Inflammatory macrophage treated with lipopolysaccharide for 1 hour (primary cell): ENCODE results near the gene KCNH1.

ENCODE experiments used
- DNase-seq, 2 donors: peaks; one replicate each; pipeline ENCODE4 v3.0.0-alpha.2; 2020 to 2022

KCNH1 gene

DNA sequence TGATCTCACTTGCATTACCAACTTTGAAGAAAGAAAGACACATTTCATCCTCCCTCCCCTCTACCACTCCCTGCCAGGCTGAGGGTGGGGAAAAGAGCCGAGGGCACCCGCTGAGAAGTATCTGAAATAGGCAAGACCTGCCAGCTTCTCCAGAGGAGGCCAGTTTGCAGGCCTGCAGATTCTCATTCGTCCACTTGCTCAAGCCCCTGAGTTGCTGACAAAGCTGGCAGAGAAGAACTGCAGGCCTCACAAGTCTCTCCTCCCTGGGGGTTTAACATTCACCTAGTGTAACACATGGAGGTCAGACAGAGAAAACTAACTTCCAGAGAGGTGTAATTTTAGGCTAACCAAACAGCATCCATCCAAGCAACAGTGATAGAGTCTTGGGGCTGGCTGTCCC is 428.9 kb downstream of the KCNH1 start:
- DNase-seq: no peak

DNA sequence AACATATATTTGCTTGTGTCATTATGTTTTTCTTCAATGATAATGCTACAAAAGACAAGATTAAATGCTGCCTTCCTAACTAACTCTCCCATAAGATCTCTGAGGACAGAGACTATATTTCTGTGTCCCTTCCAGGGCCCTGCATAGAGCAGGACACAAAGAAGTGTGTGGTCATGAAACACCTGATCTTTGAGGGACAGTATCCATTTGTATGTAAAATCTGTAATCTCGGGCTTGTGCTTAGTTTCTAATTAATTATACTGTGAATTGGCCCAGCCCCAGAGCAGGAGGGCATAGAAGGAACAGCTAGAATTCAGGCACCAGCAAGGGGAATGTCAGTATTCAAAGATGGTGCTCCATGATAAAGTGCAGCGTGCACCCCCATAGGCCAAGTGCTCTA is 430.4 kb downstream of the KCNH1 start:
- no peak for DNase-seq

DNA sequence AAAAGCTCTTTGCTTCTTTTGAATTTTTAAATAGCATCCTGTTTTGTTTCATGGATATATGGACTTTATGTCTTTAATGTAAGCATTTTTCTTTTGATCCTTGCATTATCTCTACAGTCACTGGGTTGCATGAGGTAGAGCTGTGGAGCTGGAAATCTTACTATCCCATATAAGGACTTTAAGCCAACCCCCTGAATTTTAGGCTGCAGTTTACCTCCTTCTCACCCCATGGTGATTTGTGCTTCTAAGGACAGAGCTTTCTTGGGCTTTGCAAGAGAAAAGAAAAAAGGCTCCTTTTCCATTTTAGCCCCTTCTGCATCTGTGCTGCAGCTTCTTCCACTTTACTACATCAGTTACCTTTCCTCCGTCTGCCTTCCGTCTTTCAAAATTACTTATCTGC is 431.4 kb downstream of the KCNH1 start:
- DNase-seq: no peak

DNA sequence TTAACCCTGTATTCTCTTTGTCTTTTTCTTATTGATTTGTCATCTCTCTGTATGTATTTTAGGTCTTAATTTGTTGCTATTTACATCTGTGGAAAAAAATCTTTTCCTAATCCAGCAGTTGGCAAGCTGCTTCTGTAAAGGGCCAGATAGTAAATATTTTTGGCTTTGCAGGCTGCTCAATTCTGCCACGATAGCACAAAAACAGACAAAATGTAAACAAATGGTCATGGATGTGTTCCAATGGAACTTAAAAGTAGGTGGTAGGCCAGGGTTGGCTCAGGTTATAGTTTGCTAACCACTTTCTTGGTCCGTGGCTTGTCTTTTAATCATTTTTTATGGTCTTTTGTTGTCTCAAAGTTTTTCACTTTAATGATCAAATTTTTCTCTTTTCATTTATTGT is 433.4 kb downstream of the KCNH1 start:
- DNase-seq: no peak

DNA sequence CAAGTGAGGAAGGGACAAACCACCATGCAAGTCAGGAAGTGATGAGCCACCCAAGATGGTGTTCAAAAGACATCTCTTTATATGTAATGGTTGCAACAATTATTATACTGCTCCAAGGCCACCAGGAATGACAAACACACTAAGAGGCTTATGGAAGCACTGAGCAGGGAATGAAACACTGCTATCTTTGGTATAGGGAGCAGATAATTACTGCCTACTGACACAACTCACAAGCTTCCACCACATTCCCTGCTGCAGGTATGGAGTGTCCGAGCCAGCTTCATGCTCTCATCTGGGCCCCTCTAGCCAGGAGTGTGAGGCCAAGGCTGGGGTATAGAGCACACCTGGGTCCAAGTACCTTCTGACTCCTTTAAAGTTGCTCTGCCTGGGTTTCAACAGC is 433.9 kb downstream of the KCNH1 start:
- no peak for DNase-seq

DNA sequence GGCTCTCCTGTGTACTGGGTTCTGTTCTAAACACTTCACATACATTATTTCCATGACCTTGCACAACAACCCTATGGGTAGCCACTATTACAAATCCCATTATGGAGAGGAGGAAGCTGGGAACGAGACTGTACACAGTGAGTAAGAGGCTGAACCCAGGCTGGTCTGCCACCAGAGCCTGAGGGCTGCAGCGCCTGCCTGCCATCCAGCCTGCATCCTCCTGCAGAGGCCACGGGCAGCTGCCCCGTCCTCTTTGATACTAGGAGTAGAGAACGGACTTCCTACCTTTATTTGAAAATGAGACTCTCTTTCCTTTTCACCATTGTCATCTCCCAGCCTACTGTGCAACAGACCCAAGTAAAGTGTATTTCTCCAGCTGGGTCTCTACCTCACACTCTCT is 435.3 kb downstream of the KCNH1 start:
- no peak for DNase-seq

GRCh38 chr1:210697185-210697584 is 436.8 kb downstream of the KCNH1 start:
- no peak for DNase-seq

DNA sequence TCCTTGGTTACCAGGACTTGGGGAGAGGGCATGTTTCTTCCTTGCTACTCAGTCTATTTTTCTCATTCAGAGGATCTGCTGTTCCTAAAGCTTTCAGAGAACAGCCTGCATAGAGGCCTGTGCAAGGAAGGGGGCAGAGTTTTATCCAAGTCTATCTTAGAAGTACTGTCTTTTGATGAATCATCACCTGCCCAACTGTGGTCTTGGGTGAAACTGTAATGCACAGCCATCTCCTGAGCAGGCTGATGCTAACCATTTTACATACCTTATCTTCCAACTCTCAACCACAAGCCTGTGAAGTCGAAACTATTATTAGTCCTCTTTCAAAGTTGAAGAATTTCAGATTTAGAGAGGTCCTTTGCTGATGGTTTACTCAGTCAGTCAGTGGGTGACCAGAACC is 437.2 kb downstream of the KCNH1 start:
- DNase-seq: no peak

DNA sequence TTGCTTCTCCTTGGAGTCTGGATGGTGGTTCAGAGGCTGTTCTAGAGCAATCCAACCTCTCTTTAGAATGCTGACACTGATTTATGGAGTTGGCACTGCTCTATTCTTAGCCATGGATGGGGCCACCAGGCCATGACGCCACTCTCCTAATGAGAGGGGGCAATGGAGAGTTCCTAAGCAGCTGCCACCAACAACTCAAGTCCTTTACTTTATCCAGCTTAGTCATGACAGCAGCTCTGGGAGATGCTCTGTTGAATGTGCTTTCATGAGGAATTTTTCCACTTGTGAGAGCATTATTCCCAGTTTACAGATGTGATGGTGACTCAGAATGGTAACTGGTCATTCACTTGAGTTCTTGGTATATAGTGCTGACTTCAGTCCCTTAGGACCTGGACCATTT is 438.9 kb downstream of the KCNH1 start:
- DNase-seq: no peak

GRCh38 chr1:210692796-210693195 is 441.2 kb downstream of the KCNH1 start:
- no peak for DNase-seq

DNA sequence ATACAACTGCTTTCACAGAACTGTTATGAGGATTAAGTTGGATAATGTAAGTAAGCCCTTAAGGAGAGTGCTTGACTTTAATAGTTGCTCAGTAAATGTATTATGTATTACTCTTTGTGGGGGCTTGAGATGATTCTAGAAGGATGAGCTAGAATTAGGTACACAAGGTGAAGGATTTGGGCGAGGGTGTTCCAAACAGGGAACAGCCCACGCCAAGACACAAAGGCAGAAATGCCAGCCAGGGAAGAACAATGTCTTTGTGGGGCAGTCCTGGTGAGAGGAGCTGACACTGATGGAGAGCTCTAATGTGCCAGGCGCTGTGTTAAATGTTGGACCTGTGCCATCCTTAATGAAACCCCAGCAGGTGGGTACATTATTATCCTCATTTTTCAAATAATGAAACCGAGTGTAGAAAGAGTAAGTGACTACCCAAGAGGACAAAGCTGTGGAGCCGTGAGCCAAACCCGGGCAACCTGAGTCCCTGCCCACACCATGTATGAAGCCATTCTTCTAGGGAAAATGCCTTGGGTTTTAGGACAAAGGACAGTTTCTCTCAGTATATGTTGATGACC is 442.8 kb downstream of the KCNH1 start:
- DNase-seq: no peak

- DNase-seq: no peak
These were observed 443.7 kb downstream of the KCNH1 start for GRCh38 chr1:210690236-210690635.

DNA sequence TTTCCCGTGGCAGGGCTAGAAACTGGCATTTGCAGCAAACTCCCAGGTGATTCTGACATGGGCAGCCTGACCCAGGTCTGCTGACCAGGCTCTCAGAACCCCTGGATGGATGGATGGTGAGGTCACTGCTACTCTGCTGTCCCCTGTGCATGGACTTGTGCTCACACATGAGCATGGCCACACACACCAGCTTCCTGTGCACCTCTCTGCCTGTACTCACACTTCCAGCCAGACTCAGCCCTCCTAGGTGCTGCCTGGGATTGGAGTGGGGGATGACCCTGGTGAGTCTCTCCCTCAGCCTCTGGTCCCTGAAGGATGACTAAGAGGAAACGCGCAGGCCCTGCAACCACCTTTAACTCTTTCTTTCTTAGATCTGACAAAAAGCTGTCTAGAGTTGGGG is 444.1 kb downstream of the KCNH1 start:
- no peak for DNase-seq

DNA sequence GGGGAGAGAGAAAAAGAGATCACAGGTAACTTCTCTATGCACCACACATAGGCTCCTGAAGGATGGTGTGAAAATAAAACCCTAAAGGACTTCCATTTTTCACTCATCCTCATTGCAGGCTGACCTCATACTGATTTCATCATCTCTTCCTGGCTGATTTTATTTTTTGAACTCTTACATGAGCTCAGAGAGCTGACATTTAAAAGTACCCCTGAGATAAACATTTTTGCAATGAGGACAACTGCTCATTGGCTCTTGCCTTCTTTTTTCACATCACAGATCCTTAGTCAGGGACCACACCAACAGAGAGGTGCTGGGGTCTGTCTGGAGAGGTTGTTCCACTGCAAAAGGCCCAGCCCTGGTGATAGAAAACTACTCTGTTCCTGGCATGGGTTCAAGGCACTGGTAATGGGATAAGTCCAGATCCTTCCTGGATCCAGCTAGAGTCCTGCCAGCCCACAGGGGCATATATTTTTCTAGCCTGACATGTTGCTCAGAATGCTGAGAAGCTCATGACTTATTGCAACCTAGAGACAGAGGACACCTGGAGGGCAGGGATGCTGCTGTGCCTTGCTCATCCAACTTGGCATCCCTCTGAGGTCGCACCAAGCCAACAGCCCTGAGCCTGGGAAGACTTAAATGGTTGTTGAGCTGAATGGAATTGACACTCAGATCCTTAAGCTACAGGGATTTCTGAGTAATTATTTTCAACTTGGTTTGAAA is 445.3 kb downstream of the KCNH1 start:
- peak in 1 of 2 donors; percentile 23 for DNase-seq

- peak in 1 of 2 donors; percentile 21 for DNase-seq
These were observed 446.2 kb downstream of the KCNH1 start for GRCh38 chr1:210687582-210688279.

DNA sequence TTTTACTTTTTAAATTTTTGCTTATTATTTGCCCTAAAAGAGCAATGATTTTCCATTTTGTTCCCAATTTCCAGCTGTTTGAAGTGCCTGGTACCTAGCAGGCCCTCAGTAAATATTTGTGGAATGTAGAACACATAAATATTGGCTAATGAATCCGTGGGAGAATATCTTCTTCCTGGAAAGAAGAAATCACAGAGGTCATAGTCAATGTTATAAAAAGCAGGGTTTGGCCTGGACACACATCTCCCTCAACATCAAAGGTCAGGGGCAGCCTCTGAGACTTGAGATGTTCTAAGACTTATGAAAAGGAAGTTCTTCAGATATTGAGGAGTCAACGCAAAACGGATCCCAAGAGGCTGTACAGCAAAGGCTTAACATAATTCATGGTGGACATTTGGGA is 447.1 kb downstream of the KCNH1 start:
- no peak for DNase-seq

- DNase-seq: no peak
These were observed 448.7 kb downstream of the KCNH1 start for GRCh38 chr1:210685295-210685650.

- no peak for DNase-seq
These were observed 449.3 kb downstream of the KCNH1 start for GRCh38 chr1:210684466-210685294.

DNA sequence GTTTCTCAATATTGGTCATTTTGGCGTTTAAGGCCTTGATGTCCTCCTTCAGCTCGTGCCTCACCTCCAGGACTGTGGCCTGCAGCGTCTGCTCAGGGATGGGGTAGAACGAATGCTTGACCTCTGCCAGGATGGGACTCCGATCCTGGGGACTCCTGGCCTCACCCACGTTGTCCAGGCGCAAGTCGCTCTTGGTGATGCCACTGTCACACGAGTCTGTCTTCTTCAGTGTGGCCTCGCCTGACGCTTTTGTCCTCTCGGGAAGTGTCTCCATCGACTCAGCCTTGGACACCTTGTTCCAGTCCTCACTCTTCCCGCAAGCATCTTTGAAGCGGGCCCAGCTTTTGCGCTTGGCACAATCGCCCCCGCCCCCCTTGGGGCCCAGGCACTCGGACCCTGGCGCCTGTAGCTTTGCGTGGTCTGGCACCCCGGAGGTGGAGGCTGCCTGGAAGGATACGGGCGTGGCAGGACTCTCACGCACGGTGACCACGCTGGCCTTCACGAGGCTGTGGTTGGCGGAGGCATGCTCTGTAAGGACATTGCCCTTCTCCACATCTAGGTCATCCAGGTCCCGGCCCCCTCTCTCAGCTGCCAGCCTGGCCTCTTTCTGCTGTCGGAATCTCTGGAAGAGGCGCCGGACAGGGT is 450.4 kb downstream of the KCNH1 start:
- no peak for DNase-seq

DNA sequence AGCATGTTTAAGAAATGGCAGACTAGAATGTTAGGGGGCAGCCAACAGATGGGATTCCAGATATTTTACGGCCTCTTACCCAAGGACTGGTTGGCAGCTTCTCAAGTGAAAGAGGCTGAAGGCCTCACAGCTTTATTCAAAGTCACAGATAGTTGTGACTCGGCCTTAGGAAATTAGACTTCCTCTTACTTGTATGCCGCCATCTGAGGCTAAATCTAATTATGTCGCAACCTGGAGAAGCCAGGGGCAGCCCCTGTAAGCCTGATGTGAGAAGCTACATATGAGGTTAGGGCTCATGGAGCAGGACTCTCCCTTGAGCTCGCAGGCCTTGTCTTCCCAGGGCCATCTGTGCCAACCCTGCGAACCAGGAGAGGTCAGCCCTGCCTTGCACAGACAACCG is 452.8 kb downstream of the KCNH1 start:
- peak; percentile 40 to 59 for DNase-seq

DNA sequence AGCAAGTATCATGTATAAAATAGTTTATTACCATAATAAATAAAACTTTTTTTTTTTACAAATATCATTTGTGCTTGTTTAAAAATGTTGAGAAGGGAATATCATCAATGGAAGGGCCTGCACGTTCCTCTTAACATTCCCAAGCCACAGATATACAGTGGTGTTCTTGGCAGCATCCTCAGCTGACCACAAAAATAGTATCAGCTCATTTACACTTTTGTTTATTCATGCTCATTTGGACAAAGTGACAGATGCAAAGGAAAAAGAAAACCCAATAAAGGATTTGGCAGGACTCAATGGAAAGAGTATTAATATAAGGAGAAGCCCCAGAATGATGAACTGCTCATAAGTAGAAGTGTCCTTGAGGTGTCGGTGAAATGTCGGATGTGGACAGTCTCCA is 455.6 kb downstream of the KCNH1 start:
- DNase-seq: no peak

DNA sequence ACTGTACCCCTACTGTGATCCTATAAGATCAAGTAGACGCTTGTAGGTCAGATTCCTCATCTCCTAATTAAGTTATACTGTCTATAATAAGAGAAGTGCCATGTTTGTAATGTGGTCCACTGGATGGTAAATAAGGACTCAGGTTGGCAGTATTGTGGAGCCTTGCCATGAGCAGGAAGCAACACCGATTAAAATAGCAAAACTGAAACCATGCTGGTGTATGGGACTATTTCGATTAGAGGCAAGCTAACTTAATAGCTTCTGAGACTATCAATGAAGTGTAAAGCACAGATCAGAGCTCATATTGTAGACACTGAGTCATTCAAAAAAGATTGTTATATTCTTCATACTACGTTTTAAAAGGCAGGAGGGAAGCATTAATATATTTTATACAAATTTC is 456.4 kb downstream of the KCNH1 start:
- DNase-seq: no peak

DNA sequence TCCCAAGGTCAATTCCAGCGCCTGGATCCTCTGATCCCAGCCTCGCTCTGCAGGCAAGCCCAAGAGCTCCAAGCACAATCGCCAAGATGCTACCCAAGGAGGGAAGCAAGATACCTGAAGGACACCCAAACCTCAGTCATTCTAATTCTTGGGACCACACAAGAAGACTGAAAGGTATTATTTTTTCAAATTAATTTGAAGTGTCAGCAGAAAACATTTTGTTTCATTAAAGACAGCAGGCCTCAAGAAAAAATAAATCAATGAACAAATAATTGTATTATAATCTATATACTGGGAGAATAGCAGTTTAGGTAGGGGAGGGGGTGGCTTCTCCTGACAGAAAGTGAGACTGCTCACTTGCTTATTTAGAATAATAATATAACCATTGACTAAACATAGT is 457.4 kb downstream of the KCNH1 start:
- no peak for DNase-seq
